CD4-positive, alpha-beta T cell (primary cell): ENCODE measurements around the gene PLCB1. TPM values are rescaled to one million over a fixed set of nuclear protein-coding genes. Genes with fewer than 3 reads are reported as not detected.

ENCODE experiments used
- ATAC-seq: fragments of 200-7000 bp; cut with Tn5 transposase; one replicate; pipeline ENCODE4 v1.10.0; 2022; ENCODE audit warnings: mild to moderate bottlenecking; ENCODE audit not compliant: poor library complexity
- CTCF ChIA-PET: fragments of 350-600 bp; sonication (Branson Sonifier 250); formaldehyde crosslinking; loops from one replicate; lab custom pipeline; 2021; ENCODE audit warnings: antibody characterized with exemption, inconsistent platforms; lab: Charles Lee
- POLR2A ChIA-PET: fragments of 350-600 bp; sonication (Branson Sonifier 250); formaldehyde crosslinking; loops from one replicate; lab custom pipeline; 2021; ENCODE audit warnings: antibody characterized with exemption, inconsistent platforms; lab: Charles Lee
- DNase-seq, 14 experiments: peaks; one replicate each; pipeline ENCODE4 v3.0.0-alpha.2; 2013 to 2020; ENCODE audit warnings: mixed read lengths in 2 of 14
- H3K27ac ChIP-seq, 2 donors: one replicate each; pipeline versions ENCODE4 v1.5.1 to v1.7.0; 2013; ENCODE audit warnings: low read length in 2 of 2, low read depth in 1 of 2, mild to moderate bottlenecking in 1 of 2
- H3K27me3 ChIP-seq, 2 experiments: 1 replicate in 1 of 2; 2 replicates in 1 of 2; pipeline versions ENCODE4 v1.6.1 to v1.7.0; 2013; ENCODE audit warnings: low read length in 2 of 2, control low read depth in 1 of 2, mild to moderate bottlenecking in 1 of 2, moderate library complexity in 1 of 2; ENCODE audit not compliant: insufficient read depth in 2 of 2, control insufficient read depth in 1 of 2
- H3K36me3 ChIP-seq: one replicate; pipeline ENCODE4 v1.6.1; 2013; ENCODE audit warnings: low read length, control low read depth; ENCODE audit not compliant: insufficient read depth
- H3K4me1 ChIP-seq: one replicate; pipeline ENCODE4 v1.6.1; 2013; ENCODE audit warnings: low read length, control low read depth; ENCODE audit not compliant: insufficient read depth
- H3K4me3 ChIP-seq: one replicate; pipeline ENCODE4 v1.5.1; 2013; ENCODE audit warnings: mild to moderate bottlenecking, low read length, moderate library complexity
- H3K9me3 ChIP-seq, 2 experiments: 1 replicate in 1 of 2; 2 replicates in 1 of 2; pipeline versions ENCODE4 v1.6.1 to v1.7.0; 2013; ENCODE audit warnings: low read length in 2 of 2, mild to moderate bottlenecking in 2 of 2, control low read depth in 1 of 2, moderate library complexity in 1 of 2; ENCODE audit not compliant: control insufficient read depth in 1 of 2, insufficient read depth in 1 of 2
- H3K27ac Mint-ChIP-seq: one replicate; pipeline ENCODE4 v1.8.0; 2020; ENCODE audit warnings: mixed read lengths
- H3K27me3 Mint-ChIP-seq: one replicate; pipeline ENCODE4 v1.8.0; 2021; ENCODE audit warnings: mixed read lengths
- H3K36me3 Mint-ChIP-seq: one replicate; pipeline ENCODE4 v1.8.0; 2021; ENCODE audit warnings: low read depth, mixed read lengths
- H3K4me1 Mint-ChIP-seq: one replicate; pipeline ENCODE4 v1.8.0; 2021; ENCODE audit warnings: low read depth, mixed read lengths
- H3K4me3 Mint-ChIP-seq: one replicate; pipeline ENCODE4 v1.8.0; 2020; ENCODE audit warnings: mild to moderate bottlenecking, mixed read lengths
- H3K9me3 Mint-ChIP-seq: one replicate; pipeline ENCODE4 v1.8.0; 2020; ENCODE audit warnings: mixed read lengths
- CTCF ChIP-seq: fragments of 200-600 bp; IDR thresholded peaks from one replicate; pipeline ENCODE4 v1.8.0; 2022; ENCODE audit warnings: antibody characterized with exemption, mild to moderate bottlenecking
- intact Hi-C, 2 experiments: fragments of 100-400 bp; cut with DNase I in 1 of 2; cut with micrococcal nuclease in 1 of 2; formaldehyde crosslinking; loops; one replicate each; pipeline versions ENCODE4 v1.15.1 to v1.9.0; 2023 to 2025; cut with DNase I, micrococcal nuclease
- total RNA-seq, 174 experiments: library from RNA in 2 of 174; stranded (reverse) in 2 of 174; gene quantifications; one replicate each; pipeline ENCODE4 v1.2.3 and lab custom pipeline; 2021 to 2026

Gene PLCB1
- total RNA-seq, 2 experiments from 2014 or later = 3.8 to 5.6 TPM

DNA sequence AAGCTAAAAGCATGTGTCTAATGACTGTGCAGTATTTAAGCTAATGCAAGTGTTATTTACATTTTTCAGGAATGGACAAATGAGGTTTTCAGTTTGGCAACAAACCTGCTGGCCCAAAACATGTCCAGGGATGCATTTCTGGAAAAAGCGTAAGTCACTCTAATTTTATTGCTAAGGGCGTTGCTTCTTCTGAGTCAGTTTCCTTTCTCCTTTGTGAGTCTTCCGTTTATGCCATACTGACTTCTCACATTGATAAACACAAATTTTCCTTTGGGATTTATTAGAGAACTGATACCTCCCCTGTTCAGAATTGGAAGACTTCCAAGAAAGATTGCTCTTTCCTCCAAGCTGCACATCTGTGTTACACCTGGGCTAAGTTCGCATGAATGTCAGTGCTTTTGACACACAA lies 514.0 kb downstream of the PLCB1 start:
- POLR2A ChIA-PET = no interaction called here

GRCh38 chr20:8646716-8647115 lies 514.6 kb downstream of the PLCB1 start:
- no peaks in the 10 kb centered on the region for H3K36me3 ChIP-seq
- no peak for DNase-seq
- Mint-ChIP-seq H3K9me3 (no peaks in the 10 kb centered on the region), H3K27me3 (no peaks in the 10 kb centered on the region), H3K27ac (no peak overlapping the region), H3K4me1 (no peaks in the 10 kb centered on the region), H3K36me3 (peaks cover 4% of the 10 kb centered on the region), H3K4me3 (no peak overlapping the region)
- no peaks in the 10 kb centered on the region for H3K4me1 ChIP-seq
- H3K27ac ChIP-seq = no peak overlapping the region
- no peaks in the 10 kb centered on the region for H3K27me3 ChIP-seq
- CTCF ChIA-PET = no interaction called here
- intact Hi-C loops = no loop called here
- no peak for TF ChIP-seq CTCF
- POLR2A ChIA-PET = no interaction called here
- no peak for ATAC-seq
- H3K4me3 ChIP-seq = no peak overlapping the region
- no peaks in the 10 kb centered on the region for H3K9me3 ChIP-seq

More for the DNA sequence above, 514.0 kb downstream of the PLCB1 start:
- H3K27me3 ChIP-seq = no peaks in the 10 kb centered on the region
- ATAC-seq (no peak), DNase-seq (no peak)
- CTCF ChIA-PET = no interaction called here
- H3K27ac ChIP-seq = no peak overlapping the region
- H3K4me3 Mint-ChIP-seq = no peak overlapping the region
- no peaks in the 10 kb centered on the region for H3K9me3 Mint-ChIP-seq
- H3K4me1 ChIP-seq = no peaks in the 10 kb centered on the region
- H3K36me3 Mint-ChIP-seq = peaks cover 4% of the 10 kb centered on the region
- no peaks in the 10 kb centered on the region for H3K9me3 ChIP-seq
- no peaks in the 10 kb centered on the region for H3K36me3 ChIP-seq
- TF ChIP-seq CTCF = no peak
- H3K27me3 Mint-ChIP-seq = no peaks in the 10 kb centered on the region
- intact Hi-C loops = no loop called here
- no peaks in the 10 kb centered on the region for H3K4me1 Mint-ChIP-seq
- H3K4me3 ChIP-seq = no peak overlapping the region
- H3K27ac Mint-ChIP-seq = no peak overlapping the region

- Mint-ChIP-seq H3K36me3 (peaks cover 4% of the 10 kb centered on the region), H3K27ac (no peak overlapping the region), H3K4me3 (no peak overlapping the region), H3K9me3 (no peaks in the 10 kb centered on the region), H3K27me3 (no peaks in the 10 kb centered on the region), H3K4me1 (no peaks in the 10 kb centered on the region)
- no peaks in the 10 kb centered on the region for H3K4me1 ChIP-seq
- H3K4me3 ChIP-seq = no peak overlapping the region
- no peaks in the 10 kb centered on the region for H3K9me3 ChIP-seq
- TF ChIP-seq CTCF = no peak
- intact Hi-C loops = no loop called here
- no peak overlapping the region for H3K27ac ChIP-seq
- no peak for DNase-seq
- ChIA-PET CTCF (interaction anchor here (1.4 kb wide), 1 partner anchor 15 kb away, joined by 3 read pairs; no protein-coding TSS in a partner anchor), POLR2A (no interaction called here)
- H3K27me3 ChIP-seq = no peaks in the 10 kb centered on the region
- H3K36me3 ChIP-seq = no peaks in the 10 kb centered on the region
- no peak for ATAC-seq
Observed at GRCh38 chr20:8647961-8648441, 515.9 kb downstream of the PLCB1 start.
